GM12891 (cell line): Measurements from ENCODE around the gene MYOZ3.

Experiments used
- DNase-seq: peaks from one replicate; pipeline ENCODE4 v3.0.0; 2011; ENCODE audit warnings: low spot score; ENCODE audit not compliant: insufficient read length
- FAIRE-seq: peaks from 2 replicates; lab custom pipeline; 2011; peaks lifted over from hg19 to GRCh38; lab: Jason Lieb, UNC
- PAX5 ChIP-seq: IDR thresholded peaks from 2 replicates; pipeline ENCODE4 v1.6.1; 2011; ENCODE audit warnings: low read length, moderate library complexity, mild to moderate bottlenecking; ENCODE audit not compliant: insufficient read depth, severe bottlenecking
- POLR2A ChIP-seq: IDR thresholded peaks from 2 replicates; pipeline ENCODE4 v1.6.1; 2011; ENCODE audit warnings: low read depth, low read length, control low read depth
- POLR2AphosphoS5 ChIP-seq: IDR thresholded peaks from 2 replicates; pipeline ENCODE4 v1.6.1; 2011; ENCODE audit warnings: low read depth, low read length, control low read depth
- POU2F2 ChIP-seq: IDR thresholded peaks from 2 replicates; pipeline ENCODE4 v1.6.1; 2011; ENCODE audit warnings: low read depth, mild to moderate bottlenecking, control low read depth, low read length, moderate library complexity
- SPI1 ChIP-seq: IDR thresholded peaks from 2 replicates; pipeline ENCODE4 v1.6.1; 2011; ENCODE audit warnings: low read depth, low read length, control low read depth
- TAF1 ChIP-seq: IDR thresholded peaks from 2 replicates; pipeline ENCODE4 v1.6.1; 2011; ENCODE audit warnings: low read depth, low read length, control low read depth

MYOZ3 gene

GRCh38 chr5:150627731-150628545 lies 33.1 kb upstream of the MYOZ3 start:
- DNase-seq (no peak), FAIRE-seq (peak; percentile 87)
- TF ChIP-seq POLR2A (no peak), TAF1 (no peak), POU2F2 (no peak), POLR2AphosphoS5 (no peak), PAX5 (no peak), SPI1 (no peak)

- no peak for TF ChIP-seq POU2F2
- FAIRE-seq (no peak), DNase-seq (no peak)
Measured at GRCh38 chr5:150628936-150629485, 32.0 kb upstream of the MYOZ3 start.

GRCh38 chr5:150630016-150630415 lies 31.0 kb upstream of the MYOZ3 start:
- TF ChIP-seq PAX5 (no peak), POLR2AphosphoS5 (no peak), POLR2A (no peak), POU2F2 (no peak)
- no peak for DNase-seq
- FAIRE-seq = no peak

GRCh38 chr5:150630461-150631325 lies 30.4 kb upstream of the MYOZ3 start:
- FAIRE-seq (no peak), DNase-seq (no peak)
- TF ChIP-seq SPI1 (no peak), POLR2AphosphoS5 (no peak), POLR2A (no peak), PAX5 (no peak)

- TF ChIP-seq POU2F2 (no peak), TAF1 (no peak), POLR2AphosphoS5 (no peak), POLR2A (no peak), SPI1 (no peak), PAX5 (no peak)
- DNase-seq (no peak), FAIRE-seq (no peak)
Measured at GRCh38 chr5:150631326-150631701, 29.7 kb upstream of the MYOZ3 start.

- DNase-seq = no peak
- TF ChIP-seq POLR2A (no peak), POLR2AphosphoS5 (no peak), POU2F2 (no peak), PAX5 (no peak), TAF1 (no peak), SPI1 (no peak)
- no peak for FAIRE-seq
Measured at GRCh38 chr5:150632305-150633160, 28.5 kb upstream of the MYOZ3 start.

GRCh38 chr5:150633429-150633828 lies 27.6 kb upstream of the MYOZ3 start:
- TF ChIP-seq SPI1 = no peak
- no peak for TF ChIP-seq PAX5
- TF ChIP-seq POU2F2 = no peak
- no peak for TF ChIP-seq POLR2A
- TF ChIP-seq POLR2AphosphoS5 = no peak
- no peak for TF ChIP-seq TAF1
- DNase-seq = no peak
- FAIRE-seq = no peak

- FAIRE-seq = no peak
- TF ChIP-seq SPI1 (no peak), POU2F2 (no peak), PAX5 (no peak), POLR2A (no peak), TAF1 (no peak), POLR2AphosphoS5 (no peak)
- no peak for DNase-seq
Measured at GRCh38 chr5:150636391-150637244, 24.4 kb upstream of the MYOZ3 start.
